Measurements from ENCODE around the gene MMP25. TPM values are rescaled to one million over a fixed set of nuclear protein-coding genes. Genes with fewer than 3 reads are reported as not detected.
A peak's percentile ranks its signal among the peaks of the same experiment; 100 is the strongest.

MMP25 gene
- total and polyA plus RNA-seq, 9 of the 15 experiments (the other 6 are each of a cell fraction or from before 2014, with no cell fraction given) = 0.03 to 0.04 TPM; not detected in 7

DNA sequence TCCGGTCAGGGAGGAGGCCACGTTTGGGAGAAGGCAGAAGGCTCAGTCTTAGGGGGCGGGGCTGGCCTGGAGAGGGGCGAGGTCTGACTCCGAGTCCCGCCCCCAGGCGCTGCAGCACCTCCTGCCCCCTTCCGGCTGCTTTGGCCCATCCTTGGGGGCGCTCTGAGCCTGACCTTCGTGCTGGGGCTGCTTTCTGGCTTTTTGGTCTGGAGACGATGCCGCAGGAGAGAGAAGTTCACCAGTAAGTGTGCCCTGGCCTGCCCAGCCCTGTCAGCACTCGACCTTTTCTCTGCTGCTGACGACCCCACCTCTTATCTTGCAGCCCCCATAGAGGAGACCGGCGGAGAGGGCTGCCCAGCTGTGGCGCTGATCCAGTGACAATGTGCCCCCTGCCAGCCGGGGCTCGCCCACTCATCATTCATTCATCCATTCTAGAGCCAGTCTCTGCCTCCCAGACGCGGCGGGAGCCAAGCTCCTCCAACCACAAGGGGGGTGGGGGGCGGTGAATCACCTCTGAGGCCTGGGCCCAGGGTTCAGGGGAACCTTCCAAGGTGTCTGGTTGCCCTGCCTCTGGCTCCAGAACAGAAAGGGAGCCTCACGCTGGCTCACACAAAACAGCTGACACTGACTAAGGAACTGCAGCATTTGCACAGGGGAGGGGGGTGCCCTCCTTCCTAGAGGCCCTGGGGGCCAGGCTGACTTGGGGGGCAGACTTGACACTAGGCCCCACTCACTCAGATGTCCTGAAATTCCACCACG lies 24.7 kb upstream of the MMP25 start (continued):
- TF ChIP-seq, protein P1, sequence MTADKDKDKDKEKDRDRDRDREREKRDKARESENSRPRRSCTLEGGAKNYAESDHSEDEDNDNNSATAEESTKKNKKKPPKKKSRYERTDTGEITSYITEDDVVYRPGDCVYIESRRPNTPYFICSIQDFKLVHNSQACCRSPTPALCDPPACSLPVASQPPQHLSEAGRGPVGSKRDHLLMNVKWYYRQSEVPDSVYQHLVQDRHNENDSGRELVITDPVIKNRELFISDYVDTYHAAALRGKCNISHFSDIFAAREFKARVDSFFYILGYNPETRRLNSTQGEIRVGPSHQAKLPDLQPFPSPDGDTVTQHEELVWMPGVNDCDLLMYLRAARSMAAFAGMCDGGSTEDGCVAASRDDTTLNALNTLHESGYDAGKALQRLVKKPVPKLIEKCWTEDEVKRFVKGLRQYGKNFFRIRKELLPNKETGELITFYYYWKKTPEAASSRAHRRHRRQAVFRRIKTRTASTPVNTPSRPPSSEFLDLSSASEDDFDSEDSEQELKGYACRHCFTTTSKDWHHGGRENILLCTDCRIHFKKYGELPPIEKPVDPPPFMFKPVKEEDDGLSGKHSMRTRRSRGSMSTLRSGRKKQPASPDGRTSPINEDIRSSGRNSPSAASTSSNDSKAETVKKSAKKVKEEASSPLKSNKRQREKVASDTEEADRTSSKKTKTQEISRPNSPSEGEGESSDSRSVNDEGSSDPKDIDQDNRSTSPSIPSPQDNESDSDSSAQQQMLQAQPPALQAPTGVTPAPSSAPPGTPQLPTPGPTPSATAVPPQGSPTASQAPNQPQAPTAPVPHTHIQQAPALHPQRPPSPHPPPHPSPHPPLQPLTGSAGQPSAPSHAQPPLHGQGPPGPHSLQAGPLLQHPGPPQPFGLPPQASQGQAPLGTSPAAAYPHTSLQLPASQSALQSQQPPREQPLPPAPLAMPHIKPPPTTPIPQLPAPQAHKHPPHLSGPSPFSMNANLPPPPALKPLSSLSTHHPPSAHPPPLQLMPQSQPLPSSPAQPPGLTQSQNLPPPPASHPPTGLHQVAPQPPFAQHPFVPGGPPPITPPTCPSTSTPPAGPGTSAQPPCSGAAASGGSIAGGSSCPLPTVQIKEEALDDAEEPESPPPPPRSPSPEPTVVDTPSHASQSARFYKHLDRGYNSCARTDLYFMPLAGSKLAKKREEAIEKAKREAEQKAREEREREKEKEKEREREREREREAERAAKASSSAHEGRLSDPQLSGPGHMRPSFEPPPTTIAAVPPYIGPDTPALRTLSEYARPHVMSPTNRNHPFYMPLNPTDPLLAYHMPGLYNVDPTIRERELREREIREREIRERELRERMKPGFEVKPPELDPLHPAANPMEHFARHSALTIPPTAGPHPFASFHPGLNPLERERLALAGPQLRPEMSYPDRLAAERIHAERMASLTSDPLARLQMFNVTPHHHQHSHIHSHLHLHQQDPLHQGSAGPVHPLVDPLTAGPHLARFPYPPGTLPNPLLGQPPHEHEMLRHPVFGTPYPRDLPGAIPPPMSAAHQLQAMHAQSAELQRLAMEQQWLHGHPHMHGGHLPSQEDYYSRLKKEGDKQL (CRISPR knock-in tag; IDR thresholded peaks at IDR 0.05; ENCODE audit: borderline replicate concordance) = no peak
- TF ChIP-seq PCBP2 (IDR thresholded peaks at IDR 0.05; ENCODE audit: low read depth, low read length, poor library complexity, severe bottlenecking) = no peak
- TF ChIP-seq, protein P2, sequence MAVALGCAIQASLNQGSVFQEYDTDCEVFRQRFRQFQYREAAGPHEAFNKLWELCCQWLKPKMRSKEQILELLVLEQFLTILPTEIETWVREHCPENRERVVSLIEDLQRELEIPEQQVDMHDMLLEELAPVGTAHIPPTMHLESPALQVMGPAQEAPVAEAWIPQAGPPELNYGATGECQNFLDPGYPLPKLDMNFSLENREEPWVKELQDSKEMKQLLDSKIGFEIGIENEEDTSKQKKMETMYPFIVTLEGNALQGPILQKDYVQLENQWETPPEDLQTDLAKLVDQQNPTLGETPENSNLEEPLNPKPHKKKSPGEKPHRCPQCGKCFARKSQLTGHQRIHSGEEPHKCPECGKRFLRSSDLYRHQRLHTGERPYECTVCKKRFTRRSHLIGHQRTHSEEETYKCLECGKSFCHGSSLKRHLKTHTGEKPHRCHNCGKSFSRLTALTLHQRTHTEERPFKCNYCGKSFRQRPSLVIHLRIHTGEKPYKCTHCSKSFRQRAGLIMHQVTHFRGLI (CRISPR knock-in tag; IDR thresholded peaks at IDR 0.05) = no peak
- no peak for TF ChIP-seq ZNF707 (CRISPR knock-in tag; conservative IDR thresholded peaks at IDR 0.05)
- TF ChIP-seq LEF1 (IDR thresholded peaks at IDR 0.05) = no peak
- no peak for TF ChIP-seq BRF1 (IDR thresholded peaks at IDR 0.05; ENCODE audit: borderline replicate concordance, extremely low read depth, insufficient read length)
- TF ChIP-seq, protein P3, sequence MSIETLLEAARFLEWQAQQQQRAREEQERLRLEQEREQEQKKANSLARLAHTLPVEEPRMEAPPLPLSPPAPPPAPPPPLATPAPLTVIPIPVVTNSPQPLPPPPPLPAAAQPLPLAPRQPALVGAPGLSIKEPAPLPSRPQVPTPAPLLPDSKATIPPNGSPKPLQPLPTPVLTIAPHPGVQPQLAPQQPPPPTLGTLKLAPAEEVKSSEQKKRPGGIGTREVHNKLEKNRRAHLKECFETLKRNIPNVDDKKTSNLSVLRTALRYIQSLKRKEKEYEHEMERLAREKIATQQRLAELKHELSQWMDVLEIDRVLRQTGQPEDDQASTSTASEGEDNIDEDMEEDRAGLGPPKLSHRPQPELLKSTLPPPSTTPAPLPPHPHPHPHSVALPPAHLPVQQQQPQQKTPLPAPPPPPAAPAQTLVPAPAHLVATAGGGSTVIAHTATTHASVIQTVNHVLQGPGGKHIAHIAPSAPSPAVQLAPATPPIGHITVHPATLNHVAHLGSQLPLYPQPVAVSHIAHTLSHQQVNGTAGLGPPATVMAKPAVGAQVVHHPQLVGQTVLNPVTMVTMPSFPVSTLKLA (conservative IDR thresholded peaks at IDR 0.05) = peak in 1 of 2 experiments; percentile 29; a peak in 1 of 4 replicates
- no peak for TF ChIP-seq MTA3 (IDR thresholded peaks at IDR 0.05; ENCODE audit: borderline replicate concordance)
- TF ChIP-seq, protein P4, sequence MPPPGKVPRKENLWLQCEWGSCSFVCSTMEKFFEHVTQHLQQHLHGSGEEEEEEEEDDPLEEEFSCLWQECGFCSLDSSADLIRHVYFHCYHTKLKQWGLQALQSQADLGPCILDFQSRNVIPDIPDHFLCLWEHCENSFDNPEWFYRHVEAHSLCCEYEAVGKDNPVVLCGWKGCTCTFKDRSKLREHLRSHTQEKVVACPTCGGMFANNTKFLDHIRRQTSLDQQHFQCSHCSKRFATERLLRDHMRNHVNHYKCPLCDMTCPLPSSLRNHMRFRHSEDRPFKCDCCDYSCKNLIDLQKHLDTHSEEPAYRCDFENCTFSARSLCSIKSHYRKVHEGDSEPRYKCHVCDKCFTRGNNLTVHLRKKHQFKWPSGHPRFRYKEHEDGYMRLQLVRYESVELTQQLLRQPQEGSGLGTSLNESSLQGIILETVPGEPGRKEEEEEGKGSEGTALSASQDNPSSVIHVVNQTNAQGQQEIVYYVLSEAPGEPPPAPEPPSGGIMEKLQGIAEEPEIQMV (tag; conservative IDR thresholded peaks at IDR 0.05; ENCODE audit: low read depth) = no peak
- TF ChIP-seq, protein P5, sequence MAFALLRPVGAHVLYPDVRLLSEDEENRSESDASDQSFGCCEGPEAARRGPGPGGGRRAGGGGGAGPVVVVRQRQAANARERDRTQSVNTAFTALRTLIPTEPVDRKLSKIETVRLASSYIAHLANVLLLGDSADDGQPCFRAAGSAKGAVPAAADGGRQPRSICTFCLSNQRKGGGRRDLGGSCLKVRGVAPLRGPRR (CRISPR knock-in tag; IDR thresholded peaks at IDR 0.05) = no peak
- TF ChIP-seq FOXJ2 (tag; IDR thresholded peaks at IDR 0.05) = no peak
- TF ChIP-seq ZBTB1 (CRISPR knock-in tag; IDR thresholded peaks at IDR 0.05; ENCODE audit: borderline replicate concordance, low read depth) = no peak
- TF ChIP-seq PHB2 (IDR thresholded peaks at IDR 0.05; ENCODE audit: low read depth) = no peak
- TF ChIP-seq NR3C1 (CRISPR knock-in tag; IDR thresholded peaks at IDR 0.05) = no peak
- TF ChIP-seq SIX5 (IDR thresholded peaks at IDR 0.05; ENCODE audit: borderline replicate concordance in 1 of 2, insufficient read depth in 1 of 2, low read depth in 1 of 2, low read length in 2 of 2) = no peak
- no peak for TF ChIP-seq RBM15 (IDR thresholded peaks at IDR 0.05; ENCODE audit: insufficient read depth, low read length)

All from K562 (cell line).